Activated CD4-positive, alpha-beta T cell treated with anti-CD3 and anti-CD28 coated beads, Interleukin-2, amount 50 U/mL, for 16 hours (primary cell): ENCODE data around the gene CRACR2B.

Experiments
- DNase-seq: peaks from one replicate; pipeline ENCODE4 v3.0.0-alpha.2; 2020

CRACR2B gene

DNA sequence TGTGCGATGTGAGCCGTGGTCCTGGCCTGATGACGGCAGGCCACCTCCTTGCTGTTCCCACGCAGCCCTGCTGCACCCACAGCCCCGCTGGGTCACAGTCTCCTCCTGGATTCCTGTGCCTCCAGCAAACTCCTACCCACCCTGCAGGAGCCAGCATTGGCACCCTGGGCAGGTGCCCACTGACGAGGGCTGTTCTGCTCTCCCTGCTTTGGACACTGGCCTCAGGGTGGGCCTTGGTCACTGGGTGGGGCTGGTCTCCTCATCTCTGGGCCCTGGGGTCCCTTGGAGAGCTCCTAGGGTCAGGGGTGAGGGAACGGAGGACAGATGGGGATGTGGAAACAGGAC is 27.6 kb downstream of the CRACR2B start:
- DNase-seq = no peak

GRCh38 chr11:855796-856195 is 28.1 kb downstream of the CRACR2B start:
- DNase-seq = no peak

DNA sequence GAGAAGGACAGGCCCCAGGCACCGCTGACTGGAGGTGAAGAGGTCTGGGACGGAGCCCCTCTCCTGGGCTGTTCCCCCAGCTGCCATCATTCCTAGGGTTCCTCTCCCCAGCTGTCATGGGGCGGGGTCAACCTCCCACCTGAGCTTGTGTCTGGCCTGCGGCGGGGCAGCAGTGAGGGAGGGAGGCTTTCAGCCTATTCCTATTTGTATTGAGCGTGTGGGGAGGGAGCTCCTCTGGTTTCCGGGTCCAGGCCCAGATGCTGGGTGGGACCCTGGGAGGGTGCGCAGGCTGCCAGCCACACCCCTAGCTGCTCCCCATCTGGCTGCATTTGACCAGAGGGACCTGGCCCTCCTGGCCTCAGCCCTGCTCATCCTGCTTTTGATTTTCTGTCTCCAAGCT is 28.7 kb downstream of the CRACR2B start:
- DNase-seq = no peak

GRCh38 chr11:858053-858761 is 30.5 kb downstream of the CRACR2B start:
- no peak for DNase-seq

DNA sequence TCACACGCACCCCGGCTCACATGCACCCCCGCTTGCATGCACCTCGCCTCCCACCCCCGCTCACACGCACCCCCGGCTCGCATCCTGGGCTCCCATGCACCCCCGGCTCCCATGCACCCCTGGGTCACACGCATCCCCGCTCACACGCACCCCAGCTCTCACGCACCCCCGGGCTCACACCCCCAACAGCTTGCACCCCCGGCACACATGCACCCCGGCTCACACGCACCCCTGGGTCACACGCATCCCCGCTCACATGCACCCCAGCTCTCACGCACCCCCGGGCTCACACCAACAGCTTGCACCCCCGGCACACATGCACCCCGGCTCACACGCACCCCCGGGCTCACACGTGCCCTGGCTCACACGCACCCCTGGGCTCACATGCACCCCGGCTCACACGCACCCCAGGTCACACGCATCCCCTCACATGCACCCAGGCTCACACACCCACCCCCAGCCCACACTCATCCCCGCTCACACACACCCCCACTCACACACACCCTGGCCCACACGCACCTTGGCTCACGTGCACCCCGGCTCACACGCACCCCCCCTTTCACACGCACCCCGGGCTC is 31.1 kb downstream of the CRACR2B start:
- DNase-seq = no peak

GRCh38 chr11:859394-860131 is 31.8 kb downstream of the CRACR2B start:
- no peak for DNase-seq

DNA sequence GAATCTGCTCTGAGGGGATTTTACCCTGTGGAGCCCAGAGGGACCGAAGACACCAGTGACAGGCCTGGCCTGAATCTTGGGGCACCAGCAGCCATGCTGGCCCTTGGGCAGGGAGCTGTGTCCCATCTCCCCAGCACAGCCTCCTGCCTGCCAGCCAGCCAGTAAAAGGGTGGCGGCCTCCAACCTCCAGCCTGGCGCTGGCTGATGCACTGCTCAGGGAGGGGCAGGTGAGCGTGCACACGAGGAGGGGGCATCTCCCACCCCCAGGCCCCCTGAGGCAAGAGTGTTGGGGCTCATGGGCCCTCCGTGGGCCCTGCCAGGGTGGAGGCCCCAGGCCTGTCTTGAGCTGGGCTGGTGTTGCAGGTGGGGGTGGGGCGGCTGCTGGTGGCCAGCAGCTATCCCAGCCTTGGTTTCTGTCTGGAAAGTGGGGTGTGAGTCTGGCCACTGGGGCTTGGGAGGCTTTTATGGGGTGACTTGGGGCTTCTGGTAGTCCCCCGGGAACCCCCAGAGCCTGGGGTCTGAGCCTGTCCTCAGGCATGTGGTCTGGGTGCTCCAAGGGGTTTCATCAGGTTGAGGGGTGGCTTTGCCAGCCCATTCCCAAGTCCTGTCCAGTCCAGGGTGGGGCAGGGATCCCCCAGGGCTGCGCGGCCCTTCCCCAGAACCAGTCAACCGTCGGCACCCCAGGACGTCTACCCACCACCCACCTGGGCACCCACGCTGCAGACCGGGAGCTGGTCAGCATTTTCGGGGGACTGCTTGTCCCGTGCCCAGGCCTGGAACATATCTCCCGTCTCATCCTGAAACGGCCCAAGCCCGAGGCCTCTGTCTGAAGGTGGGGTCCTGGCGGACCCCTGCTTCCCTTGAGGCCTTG is 32.8 kb downstream of the CRACR2B start:
- DNase-seq = no peak

DNA sequence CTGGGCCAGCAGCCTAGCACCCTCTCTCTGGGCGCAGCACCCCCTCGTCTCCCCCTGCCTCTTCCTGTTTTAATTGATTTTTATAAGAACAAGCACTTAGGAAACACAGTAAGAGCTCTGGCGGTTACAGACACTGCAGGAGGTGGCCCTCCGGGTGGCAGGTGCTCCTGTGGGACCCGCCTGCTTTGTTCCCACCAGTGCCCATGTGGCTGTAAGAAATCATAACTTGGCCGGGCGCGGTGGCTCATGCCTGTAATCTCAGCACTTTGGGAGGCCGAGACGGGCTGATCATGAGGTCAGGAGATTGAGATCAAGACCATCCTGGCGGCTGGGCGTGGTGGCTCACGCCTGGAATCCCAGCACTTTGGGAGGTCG is 33.4 kb downstream of the CRACR2B start:
- no peak for DNase-seq

GRCh38 chr11:862081-862661 is 34.5 kb downstream of the CRACR2B start:
- no peak for DNase-seq

GRCh38 chr11:862696-863022 is 34.9 kb downstream of the CRACR2B start:
- no peak for DNase-seq

- DNase-seq = no peak
Observed at GRCh38 chr11:863023-863909, 35.5 kb downstream of the CRACR2B start.

DNA sequence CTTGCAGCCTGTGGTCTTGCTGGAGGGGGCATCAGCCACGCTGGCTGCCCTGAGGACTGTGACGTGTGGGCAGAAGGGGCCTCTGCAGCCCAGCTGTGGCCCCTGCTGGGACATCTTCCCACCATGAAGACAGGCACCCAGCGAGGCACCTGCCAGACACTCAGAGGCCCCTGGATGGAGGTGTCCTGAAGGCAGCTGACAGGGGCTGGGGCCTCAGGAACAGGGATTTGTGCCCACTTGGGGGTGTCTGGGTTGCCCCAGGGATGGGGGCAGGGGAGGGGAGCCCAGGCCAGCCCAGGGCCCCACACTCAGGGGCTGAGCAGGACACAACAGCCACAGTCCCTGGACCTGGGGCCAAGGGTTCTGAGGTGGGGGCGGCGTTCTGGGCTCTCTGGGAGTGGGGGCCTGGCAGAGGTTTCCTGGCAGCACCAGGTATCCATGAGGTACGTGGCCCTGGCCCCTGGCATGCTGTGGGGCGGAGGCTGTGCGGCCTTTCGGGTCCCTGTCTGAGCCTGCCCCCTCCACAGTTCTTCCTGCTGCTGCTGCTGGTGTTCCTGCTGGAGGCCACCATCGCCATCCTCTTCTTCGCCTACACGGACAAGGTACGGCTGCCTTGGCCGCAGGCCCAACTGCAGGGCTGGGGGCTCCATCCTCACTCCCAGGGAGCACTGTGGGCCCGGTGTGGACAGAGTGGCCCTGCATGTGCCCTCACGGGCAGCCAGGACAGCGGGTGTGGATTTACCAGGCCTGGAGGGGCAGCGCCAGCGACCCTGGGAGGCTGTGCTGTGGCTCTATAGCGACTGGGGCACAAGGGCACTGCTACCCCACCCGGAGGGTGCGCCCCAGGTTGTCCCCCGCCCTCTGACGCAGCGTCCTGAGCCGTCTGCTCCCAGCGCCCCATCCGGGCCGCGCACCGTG is 36.5 kb downstream of the CRACR2B start:
- DNase-seq = no peak

- DNase-seq = no peak
Observed at GRCh38 chr11:864898-865297, 37.2 kb downstream of the CRACR2B start.

GRCh38 chr11:865462-866430 is 38.0 kb downstream of the CRACR2B start:
- DNase-seq = no peak

DNA sequence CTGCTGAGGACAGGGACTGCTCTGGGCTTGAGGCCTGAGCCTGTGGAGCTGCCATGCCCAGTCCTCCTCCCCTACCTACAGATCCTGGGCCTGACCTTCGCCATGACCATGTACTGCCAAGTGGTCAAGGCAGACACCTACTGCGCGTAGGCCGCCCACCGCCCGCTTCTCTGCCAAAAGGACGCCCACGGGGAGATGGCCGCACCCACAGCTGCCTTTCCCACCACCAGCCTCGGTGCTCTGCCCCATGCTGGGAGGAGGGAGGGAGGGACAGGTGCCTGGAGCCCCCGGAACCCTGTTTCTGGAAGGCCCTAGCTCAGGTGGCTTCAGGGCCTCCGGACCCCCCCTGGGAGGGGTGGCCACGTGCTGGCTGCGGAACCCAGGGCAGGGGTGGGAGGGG is 38.8 kb downstream of the CRACR2B start:
- no peak for DNase-seq

DNA sequence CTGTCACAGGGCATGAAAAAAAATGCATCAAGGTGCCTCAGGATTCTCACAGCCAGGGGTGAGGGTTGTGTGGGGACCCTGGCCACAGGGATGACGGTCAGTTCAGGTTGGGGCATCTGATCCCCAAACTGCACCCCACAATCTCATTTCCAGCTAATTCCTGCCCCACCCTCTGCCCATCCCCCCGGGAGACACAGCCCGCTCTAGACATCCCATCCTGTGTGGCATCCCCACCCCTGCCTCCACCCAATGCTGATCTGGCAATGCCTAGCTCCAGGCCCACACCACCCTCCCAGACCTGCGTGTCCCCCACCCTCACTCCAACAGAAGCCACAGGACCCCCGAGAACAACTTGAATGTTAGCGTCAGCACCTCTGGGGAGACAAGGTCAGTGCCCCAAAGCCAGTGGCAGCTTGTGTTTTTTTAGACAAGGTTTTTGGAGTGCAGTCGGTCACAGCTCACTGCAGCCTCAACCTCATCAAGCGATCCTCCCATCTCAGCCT is 40.2 kb downstream of the CRACR2B start:
- no peak for DNase-seq

DNA sequence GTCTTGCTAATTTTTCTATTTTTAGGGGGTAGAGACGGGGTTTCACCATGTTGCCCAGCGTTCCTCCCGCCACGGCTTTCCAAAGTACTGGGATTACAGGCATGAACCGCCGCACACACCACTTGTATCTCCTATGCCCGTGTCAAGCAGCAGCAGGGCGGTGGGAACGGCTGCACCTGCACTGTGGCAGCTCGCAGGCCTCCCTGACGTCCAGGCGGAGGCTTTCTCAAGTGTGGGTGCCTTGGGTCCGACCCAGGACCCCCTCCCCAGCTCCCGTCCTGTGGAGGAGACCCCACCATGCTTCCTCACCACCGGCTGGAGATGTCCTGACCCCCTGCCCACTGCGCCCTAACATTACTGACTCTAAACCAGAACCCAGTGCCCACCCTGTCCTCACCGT is 40.7 kb downstream of the CRACR2B start:
- DNase-seq = no peak

- no peak for DNase-seq
Observed at GRCh38 chr11:868802-869201, 41.1 kb downstream of the CRACR2B start.

GRCh38 chr11:869399-870126 is 41.8 kb downstream of the CRACR2B start:
- DNase-seq = no peak
